Measurements from ENCODE around the gene PRIMPOL.
"Not testable (repeated sequence)": the region's sequence is repeated elsewhere in the genome, so short reads cannot be mapped to it uniquely, and the experiment has no call there.

The PRIMPOL gene

DNA sequence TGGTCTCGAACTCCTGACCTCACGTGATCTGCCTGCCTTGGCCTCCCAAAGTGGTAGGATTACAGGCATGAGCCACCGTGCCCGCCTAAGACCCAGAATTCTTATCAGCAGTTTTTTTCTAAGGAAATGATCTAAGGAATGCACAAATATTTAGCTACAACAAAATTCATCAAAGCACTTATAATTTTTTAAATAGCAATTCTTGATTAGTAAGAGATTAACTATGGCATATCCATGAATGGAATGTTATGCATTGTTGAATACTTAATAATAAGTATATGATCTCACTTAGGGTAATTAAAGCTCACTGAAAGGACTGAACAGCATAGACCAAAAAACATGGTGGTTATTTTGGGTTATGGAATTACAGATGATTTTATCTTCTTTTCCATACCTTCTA is 66.0 kb downstream of the PRIMPOL start:
- no peak for DNase-seq

DNA sequence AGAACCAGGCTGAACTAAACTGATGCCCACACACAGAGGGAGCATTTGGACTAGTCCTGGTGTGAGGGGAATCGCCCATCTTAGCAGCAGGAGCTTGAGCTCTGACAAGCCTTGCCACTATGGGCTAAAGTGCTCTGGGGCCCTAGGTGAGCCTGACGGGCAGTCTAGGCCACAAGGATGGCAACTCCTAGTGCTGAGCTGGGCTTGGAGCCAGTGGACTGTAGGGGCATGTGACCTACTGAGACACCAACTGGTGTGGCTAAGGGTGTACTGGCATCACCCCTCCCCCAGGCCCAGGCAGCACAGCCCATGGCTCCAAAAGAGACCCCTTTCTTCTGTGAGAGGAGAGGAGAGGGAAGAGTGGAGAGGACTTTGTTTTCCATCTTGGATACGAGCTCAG is 69.9 kb downstream of the PRIMPOL start:
- DNase-seq = no peak

DNA sequence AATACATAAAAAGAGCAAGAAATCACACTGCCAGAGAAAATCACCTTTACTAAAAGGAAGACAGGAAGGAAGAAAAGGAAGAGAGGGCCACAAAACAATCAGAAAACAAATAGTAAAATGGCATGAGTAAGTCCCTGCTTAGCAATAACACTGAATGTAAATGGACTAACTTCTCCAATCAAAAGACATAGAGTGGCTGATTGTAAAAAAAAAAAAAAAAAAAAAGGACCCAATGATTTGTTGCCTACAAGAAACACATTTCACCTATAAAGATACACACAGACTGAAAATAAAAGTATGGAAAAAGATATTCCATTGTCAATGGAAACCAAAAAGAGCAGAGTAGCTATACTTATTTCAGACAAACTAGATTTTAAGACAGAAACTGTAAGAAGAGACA is 71.7 kb downstream of the PRIMPOL start:
- DNase-seq = no peak

GRCh38 chr4:184722798-184723197 is 73.3 kb downstream of the PRIMPOL start:
- DNase-seq = no peak

- DNase-seq = no peak
Observed at GRCh38 chr4:184727430-184727829, 77.9 kb downstream of the PRIMPOL start.

- no peak for DNase-seq
Observed at GRCh38 chr4:184728858-184729257, 79.3 kb downstream of the PRIMPOL start.

DNA sequence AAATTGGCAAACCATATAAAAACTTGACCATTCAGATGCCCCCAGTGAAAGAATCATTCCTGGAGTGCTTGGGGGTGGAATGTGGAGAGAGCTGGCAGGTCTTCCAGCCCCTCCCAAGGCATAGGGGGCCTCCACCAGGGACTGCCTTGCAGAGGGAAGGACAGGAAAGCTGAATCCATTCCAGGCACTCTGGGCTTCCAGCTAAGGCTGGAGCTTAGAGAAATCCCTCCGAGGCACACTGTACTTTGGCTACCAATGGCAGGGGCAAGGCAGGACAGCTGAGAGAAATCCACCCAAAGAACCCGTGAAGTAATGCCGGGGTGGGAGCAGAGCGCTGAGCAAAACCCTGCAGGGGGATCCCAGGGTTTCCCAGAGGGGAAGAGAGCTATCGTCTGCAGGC is 80.4 kb downstream of the PRIMPOL start:
- DNase-seq = no peak

DNA sequence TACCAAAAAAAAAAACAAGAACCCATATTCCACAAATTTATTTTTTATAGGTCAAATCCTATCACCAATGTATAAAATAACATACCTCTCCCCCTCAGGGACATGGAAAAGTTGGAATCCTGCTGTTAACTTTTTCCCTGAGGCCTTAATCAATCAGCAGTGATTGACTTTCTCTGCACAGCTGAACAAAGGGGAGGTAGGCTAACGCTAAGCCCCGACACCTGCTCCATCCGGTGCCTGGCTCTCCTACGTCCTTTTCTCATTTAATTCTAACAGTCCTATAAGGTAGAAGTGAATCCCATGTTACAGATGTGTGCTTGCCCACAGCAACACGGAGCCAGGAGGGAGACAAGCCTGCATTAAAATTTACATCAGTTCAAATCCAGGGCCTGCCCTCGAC is 81.5 kb downstream of the PRIMPOL start:
- DNase-seq = no peak

- DNase-seq = peak; percentile 30
Observed at GRCh38 chr4:184732126-184732525, 82.6 kb downstream of the PRIMPOL start.

DNA sequence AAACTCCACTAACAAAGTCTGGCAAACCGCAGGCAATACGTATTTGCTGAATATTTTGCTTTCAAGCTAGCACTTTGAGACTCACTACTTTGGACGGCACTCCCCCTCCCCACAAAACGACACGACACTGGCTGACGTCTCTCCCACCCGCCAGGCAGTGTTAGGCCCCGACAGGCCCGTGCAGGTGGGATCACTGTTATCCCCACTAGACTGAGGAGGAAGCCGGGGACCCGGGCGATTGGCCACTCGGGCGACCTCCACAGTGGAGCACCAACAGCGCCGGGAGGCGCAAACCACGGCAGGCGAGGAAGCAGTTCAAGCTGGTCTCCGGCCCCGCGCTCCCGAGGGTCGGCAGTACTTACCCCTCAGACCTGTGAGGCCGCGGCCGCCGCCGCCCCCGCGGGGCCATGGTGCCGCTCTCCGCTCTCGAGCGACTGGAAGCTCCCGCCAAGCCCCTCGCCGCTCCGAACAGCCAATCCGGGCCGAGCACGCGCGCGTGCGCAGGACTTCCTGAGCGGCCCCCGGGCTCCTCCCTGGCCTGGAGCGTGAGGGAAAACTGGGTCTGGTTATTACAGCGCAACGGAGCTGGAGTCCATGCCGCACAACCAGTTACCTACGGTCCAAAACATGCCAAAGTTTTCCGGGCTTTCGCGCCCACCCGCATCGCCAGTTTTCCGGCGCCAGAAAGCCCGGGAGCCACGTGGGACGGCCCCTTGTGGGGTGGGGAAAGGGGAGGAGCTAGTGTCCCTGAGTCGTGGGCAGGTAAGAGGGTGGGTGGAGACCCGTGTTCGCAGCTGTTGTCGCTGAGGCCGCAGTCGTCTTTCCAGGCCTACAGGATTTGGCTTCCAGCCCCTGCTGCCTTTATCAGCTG is 84.4 kb downstream of the PRIMPOL start, which contains the start of gene CENPU:
CENPU (minus strand) TSS at position 443 of the 871 bp plus-strand sequence; CDS start at position 409, 34 bp downstream.
- peak; percentile 99 for DNase-seq

GRCh38 chr4:184734758-184735157 is 85.2 kb downstream of the PRIMPOL start:
- DNase-seq = no peak

DNA sequence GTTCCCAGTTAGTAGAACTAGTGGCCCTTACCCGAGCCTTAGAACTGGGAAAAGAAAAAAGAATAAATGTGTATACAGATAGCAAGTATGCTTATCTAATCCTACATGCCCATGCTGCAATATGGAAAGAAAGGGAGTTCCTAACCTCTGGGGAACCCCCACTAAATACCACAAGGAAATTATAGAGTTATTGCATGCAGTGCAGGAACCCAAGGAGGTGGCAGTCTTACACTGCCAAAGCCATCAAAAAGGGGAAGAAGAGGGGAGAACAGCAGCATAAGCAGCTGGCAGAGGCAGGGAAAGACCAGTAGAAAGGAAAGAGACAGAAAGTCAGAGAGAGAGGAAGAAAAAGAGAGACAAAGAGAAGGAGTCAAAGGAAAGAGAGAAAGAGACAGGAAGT is 90.0 kb downstream of the PRIMPOL start:
- not testable (repeated sequence) for DNase-seq

- no peak for DNase-seq
Observed at GRCh38 chr4:184740980-184741391, 91.4 kb downstream of the PRIMPOL start.

GRCh38 chr4:184741651-184742050 is 92.1 kb downstream of the PRIMPOL start:
- DNase-seq = not testable (repeated sequence)

- DNase-seq = no peak
Observed at GRCh38 chr4:184743650-184744049, 94.1 kb downstream of the PRIMPOL start.

DNA sequence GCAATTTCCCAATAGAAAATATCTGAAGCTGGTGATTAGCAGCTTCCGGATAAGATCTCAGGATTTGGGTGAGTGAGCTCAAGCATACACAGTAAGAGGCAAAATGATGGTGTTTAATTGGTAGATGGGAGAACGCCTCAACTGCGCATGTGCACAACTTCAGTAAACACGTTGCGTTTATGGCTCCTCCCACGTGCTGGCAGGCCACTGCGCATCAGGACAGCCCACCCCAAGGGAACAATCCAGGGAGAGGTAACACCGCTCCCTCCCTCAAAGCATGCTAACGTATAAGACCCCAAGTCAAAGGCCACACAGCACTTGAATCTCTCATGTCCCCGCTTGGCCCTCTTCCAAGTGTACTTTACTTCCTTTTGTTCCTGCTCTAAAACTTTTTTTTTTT is 94.7 kb downstream of the PRIMPOL start:
- DNase-seq = no peak
